ENCODE measurements around the gene RAB3IP. TPM values are rescaled to one million over a fixed set of nuclear protein-coding genes. Genes with fewer than 3 reads are reported as not detected.

The RAB3IP gene
- total RNA-seq, 1 donor from 2014 or later: 18.2 TPM

DNA sequence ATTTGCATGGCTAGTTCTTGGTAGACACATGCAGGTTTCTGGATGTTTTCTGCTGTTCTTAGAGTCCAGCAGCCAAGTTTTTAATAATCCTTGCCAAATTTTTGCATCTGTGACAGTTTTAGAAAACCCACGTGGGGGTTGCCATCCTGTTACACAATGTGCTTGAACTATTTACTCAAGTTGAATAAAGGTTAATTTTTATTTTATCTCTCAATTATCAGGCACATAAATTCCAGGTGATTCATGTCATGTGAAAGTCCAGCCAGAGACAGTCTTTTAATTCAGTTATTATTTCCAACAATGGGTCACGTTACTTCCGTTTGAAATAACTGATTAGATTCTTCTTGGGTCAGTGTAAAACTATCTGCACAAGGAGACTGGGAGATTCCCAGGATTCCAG lies 102.1 kb downstream of the RAB3IP start:
- Mint-ChIP-seq H3K4me1 (ENCODE audit: low read depth, unreplicated experiment) (peaks cover 5% of the 10 kb centered on the region), H3K36me3 (ENCODE audit: unreplicated experiment) (no peaks in the 10 kb centered on the region), H3K27ac (ENCODE audit: unreplicated experiment) (no peak overlapping the region), H3K4me3 (ENCODE audit: unreplicated experiment) (no peak overlapping the region), H3K9me3 (ENCODE audit: unreplicated experiment) (no peaks in the 10 kb centered on the region), H3K27me3 (ENCODE audit: unreplicated experiment) (peaks cover 2% of the 10 kb centered on the region)
- TF ChIP-seq, protein P1, sequence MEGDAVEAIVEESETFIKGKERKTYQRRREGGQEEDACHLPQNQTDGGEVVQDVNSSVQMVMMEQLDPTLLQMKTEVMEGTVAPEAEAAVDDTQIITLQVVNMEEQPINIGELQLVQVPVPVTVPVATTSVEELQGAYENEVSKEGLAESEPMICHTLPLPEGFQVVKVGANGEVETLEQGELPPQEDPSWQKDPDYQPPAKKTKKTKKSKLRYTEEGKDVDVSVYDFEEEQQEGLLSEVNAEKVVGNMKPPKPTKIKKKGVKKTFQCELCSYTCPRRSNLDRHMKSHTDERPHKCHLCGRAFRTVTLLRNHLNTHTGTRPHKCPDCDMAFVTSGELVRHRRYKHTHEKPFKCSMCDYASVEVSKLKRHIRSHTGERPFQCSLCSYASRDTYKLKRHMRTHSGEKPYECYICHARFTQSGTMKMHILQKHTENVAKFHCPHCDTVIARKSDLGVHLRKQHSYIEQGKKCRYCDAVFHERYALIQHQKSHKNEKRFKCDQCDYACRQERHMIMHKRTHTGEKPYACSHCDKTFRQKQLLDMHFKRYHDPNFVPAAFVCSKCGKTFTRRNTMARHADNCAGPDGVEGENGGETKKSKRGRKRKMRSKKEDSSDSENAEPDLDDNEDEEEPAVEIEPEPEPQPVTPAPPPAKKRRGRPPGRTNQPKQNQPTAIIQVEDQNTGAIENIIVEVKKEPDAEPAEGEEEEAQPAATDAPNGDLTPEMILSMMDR (IDR thresholded peaks at IDR 0.05; ENCODE audit: partially characterized antibody, unreplicated experiment): no peak
- no peak for DNase-seq

GRCh38 chr12:69843608-69844007 lies 104.9 kb downstream of the RAB3IP start:
- Mint-ChIP-seq H3K4me1 (ENCODE audit: low read depth, unreplicated experiment) (peaks cover 5% of the 10 kb centered on the region), H3K36me3 (ENCODE audit: unreplicated experiment) (no peaks in the 10 kb centered on the region), H3K27ac (ENCODE audit: unreplicated experiment) (no peak overlapping the region), H3K9me3 (ENCODE audit: unreplicated experiment) (no peaks in the 10 kb centered on the region), H3K27me3 (ENCODE audit: unreplicated experiment) (no peaks in the 10 kb centered on the region), H3K4me3 (ENCODE audit: unreplicated experiment) (no peak overlapping the region)
- TF ChIP-seq, protein P1 (IDR thresholded peaks at IDR 0.05; ENCODE audit: partially characterized antibody, unreplicated experiment): no peak
- no peak for DNase-seq

DNA sequence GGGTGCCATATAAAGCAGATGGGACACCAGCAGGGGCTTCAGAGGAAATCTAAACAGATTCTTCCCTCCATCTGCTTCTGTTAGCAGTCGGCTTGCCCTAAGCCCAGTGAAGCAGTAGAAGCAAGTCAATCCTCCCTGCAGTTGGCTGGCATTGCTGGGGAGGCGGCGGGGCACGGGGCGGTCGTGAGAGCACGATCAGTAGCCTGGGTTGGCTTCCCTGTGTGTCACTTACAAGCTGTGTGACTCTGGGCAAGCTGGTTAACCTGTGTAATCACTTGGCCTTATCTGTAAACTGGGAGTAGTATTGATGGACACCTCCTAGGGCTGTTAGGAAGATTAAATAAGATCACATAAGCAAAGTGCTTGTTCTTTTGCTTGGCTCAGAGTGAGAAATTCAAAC lies 105.8 kb downstream of the RAB3IP start:
- no peak overlapping the region for H3K4me3 Mint-ChIP-seq (ENCODE audit: unreplicated experiment)
- DNase-seq: no peak
- H3K27me3 Mint-ChIP-seq (ENCODE audit: unreplicated experiment): no peaks in the 10 kb centered on the region
- no peak overlapping the region for H3K27ac Mint-ChIP-seq (ENCODE audit: unreplicated experiment)
- TF ChIP-seq, protein P1 (IDR thresholded peaks at IDR 0.05; ENCODE audit: partially characterized antibody, unreplicated experiment): no peak
- H3K4me1 Mint-ChIP-seq (ENCODE audit: low read depth, unreplicated experiment): peaks cover 5% of the 10 kb centered on the region
- no peaks in the 10 kb centered on the region for H3K9me3 Mint-ChIP-seq (ENCODE audit: unreplicated experiment)
- H3K36me3 Mint-ChIP-seq (ENCODE audit: unreplicated experiment): no peaks in the 10 kb centered on the region

GRCh38 chr12:69844836-69845235 lies 106.2 kb downstream of the RAB3IP start:
- Mint-ChIP-seq H3K4me1 (ENCODE audit: low read depth, unreplicated experiment) (peaks cover 5% of the 10 kb centered on the region), H3K27me3 (ENCODE audit: unreplicated experiment) (no peaks in the 10 kb centered on the region), H3K36me3 (ENCODE audit: unreplicated experiment) (no peaks in the 10 kb centered on the region), H3K27ac (ENCODE audit: unreplicated experiment) (no peak overlapping the region), H3K9me3 (ENCODE audit: unreplicated experiment) (no peaks in the 10 kb centered on the region), H3K4me3 (ENCODE audit: unreplicated experiment) (no peak overlapping the region)
- TF ChIP-seq, protein P1 (IDR thresholded peaks at IDR 0.05; ENCODE audit: partially characterized antibody, unreplicated experiment): no peak
- no peak for DNase-seq

DNA sequence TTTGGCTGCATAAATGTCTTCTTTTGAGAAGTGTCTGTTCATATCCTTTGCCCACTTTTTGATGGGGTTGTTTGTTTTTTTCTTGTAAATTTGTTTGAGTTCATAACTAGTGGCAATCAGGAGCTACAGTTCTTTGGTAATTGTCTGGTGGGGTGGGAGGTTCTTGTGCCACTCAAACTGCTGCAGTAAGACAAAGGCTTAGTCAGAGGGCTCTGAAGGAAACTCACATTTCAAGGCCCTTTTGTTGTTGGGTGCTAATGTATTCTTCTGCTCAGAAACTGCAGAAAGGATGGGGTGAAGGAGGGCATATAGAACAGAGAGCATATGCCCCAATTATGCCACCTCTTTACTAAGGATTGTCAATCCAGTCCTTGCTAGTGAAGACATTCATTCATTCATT lies 108.3 kb downstream of the RAB3IP start:
- Mint-ChIP-seq H3K36me3 (ENCODE audit: unreplicated experiment) (no peaks in the 10 kb centered on the region), H3K4me1 (ENCODE audit: low read depth, unreplicated experiment) (peaks cover 5% of the 10 kb centered on the region), H3K4me3 (ENCODE audit: unreplicated experiment) (no peak overlapping the region), H3K9me3 (ENCODE audit: unreplicated experiment) (peaks cover 1% of the 10 kb centered on the region), H3K27ac (ENCODE audit: unreplicated experiment) (no peak overlapping the region), H3K27me3 (ENCODE audit: unreplicated experiment) (no peaks in the 10 kb centered on the region)
- DNase-seq: no peak
- TF ChIP-seq, protein P1 (IDR thresholded peaks at IDR 0.05; ENCODE audit: partially characterized antibody, unreplicated experiment): no peak
